ENCODE data around the gene ZNF148.

The ZNF148 gene

DNA sequence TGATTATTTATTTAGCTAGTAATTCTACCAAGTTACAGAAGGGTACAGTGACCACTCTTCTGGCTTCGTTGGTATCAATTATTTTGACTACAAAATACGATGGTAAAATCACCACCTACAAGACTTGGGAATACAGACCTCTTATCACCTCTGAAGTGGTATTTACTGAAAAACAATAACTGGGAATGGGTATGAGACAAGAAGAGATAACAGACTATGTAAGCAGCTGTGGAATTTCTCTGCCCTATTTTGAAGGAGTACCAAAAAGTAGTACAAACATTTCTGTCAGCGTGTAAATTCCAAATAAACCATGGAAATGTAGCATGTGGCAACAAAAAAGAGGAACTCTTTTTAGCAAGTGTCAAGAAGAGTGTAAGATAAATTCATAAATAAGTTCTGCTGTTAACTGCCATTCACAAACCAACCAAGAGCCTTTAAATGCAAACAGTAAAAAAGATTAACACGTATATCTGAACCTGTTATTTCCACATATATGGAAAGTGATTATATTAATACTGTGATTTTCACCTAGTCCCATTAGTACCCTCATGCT, 85.6 kb downstream of the ZNF148 start:
- no peak for DNase-seq (ENCODE audit: low read depth in 2 of 2, low spot score in 1 of 2)

DNA sequence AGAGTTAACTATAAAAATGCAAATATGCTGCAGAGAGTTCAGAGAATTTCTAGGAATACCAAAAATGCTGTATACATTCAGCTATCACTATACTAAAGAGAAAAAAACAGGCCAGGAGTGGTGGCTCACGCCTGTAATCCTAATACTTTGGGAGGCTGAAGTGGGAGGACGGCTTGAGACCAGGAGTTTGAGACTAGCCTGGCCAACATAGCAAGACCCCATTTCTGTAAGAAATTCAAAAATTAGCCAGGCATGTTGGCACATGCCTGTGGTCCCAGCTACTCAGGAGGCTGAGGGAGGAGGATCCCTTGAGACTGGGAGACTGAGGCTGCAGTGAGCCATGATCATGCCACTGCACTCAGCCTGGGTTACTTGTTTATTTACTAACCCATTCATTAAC, 87.9 kb downstream of the ZNF148 start:
- DNase-seq (ENCODE audit: low read depth in 2 of 2, low spot score in 1 of 2), result no peak

DNA sequence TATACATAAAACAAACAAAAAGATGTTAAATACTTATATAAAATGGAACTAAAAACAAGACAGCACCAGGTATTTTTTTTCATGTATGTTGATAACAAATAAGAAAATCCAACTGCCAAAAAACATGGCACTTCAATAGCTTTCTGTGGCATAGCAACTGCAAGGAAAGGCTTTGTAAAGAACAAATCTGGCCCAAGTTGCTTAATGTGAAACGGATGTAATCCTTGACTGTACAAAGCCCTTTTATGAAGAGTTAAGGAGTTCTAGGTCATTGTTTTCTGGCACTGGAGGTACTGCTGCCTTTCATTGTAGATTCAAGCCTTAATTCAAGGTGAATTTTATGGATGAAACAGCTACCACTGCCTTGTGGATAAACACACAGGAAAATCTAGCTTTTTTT, 93.7 kb downstream of the ZNF148 start:
- no peak for DNase-seq (ENCODE audit: low read depth in 2 of 2, low spot score in 1 of 2)

DNA sequence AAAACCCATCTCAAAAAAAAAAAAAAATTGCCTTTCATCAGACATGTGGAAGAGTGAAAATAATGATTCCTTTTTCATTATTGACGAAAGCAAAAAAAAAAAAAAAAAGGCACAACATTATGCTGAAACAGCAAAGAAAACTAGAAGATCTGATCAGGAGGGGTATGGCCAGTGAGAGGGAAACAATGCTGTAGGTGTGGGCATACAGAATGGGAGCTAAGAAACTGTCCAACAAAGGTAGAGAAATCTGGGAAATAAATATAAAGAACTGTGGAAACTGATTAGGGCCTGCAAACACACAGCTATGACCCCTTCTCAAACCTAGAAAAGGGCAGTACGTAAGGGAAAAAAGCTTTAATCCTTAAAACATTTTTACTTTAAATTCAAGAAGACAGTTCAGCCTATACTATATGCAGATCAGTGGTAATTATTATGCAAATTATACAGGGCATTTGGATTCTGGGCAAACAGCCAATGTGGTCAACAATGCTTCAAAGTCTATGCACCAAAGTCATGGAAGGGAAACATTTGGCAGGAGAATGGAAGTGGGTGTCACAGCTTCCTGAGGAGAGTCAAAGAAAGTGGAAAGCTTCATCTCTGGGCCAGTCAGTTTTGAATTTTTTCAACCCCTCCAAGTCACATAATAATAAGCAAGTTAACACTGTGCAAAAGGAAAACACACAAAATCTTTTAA, 94.3 kb downstream of the ZNF148 start:
- DNase-seq (ENCODE audit: low read depth in 2 of 2, low spot score in 1 of 2), result no peak

DNA sequence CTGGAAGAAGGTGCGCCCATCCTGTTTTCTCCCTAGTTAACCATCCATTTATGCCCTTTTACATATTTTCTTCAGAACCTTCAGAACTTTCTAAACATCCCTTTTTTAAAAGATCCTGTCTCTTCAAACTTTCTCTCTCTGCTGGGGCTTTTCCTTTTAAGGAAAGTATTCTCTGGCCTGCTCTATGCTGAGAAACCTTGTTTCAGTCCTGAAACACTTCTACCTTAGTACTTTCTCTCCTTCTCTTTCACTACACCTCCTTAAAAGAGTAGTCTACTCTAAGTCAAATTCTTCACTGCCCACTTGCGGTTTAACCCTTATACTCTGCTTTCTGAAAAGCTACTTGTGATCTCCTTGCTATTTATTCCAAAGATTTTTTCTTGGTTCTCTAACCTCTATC, 97.0 kb downstream of the ZNF148 start:
- no peak for DNase-seq (ENCODE audit: low read depth in 2 of 2, low spot score in 1 of 2)

DNA sequence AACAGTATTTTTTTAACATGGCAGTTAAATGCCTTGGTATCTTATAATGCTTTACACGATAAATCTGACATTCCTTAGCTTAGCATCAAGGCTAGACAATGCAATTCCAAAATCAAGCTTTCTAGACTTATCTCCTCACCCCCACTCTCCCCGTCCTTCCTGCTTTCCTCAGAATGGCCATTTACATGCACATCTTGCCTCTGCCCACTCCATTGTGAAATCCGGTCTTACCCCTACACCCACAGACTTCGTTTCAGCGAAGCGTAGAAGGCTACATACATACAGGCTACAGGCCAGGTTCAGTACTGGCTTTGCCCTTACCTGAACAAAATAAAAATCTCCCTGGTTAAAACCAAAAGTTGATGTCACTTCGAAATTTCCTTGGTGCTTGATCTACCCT, 104.0 kb downstream of the ZNF148 start:
- no peak for DNase-seq (ENCODE audit: low read depth in 2 of 2, low spot score in 1 of 2)

DNA sequence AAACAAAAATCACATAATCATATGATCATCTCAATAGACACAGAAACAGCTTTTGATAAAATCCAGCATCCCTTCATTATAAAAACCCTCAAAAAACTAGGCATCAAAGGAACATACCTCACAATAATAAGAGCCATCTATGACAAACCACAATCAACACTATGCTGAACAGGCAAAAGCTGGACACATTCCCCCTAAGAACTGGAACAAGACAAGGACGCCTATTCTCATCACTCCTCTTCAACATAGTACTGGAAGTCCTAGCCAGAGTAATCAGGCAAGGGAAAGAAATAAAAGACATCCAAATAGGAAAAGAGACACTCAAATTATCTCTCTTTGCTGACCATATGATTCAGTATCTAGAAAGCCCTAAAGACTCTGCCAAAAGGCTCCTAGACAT, 107.7 kb downstream of the ZNF148 start:
- DNase-seq (ENCODE audit: low read depth in 2 of 2, low spot score in 1 of 2), result no peak

DNA sequence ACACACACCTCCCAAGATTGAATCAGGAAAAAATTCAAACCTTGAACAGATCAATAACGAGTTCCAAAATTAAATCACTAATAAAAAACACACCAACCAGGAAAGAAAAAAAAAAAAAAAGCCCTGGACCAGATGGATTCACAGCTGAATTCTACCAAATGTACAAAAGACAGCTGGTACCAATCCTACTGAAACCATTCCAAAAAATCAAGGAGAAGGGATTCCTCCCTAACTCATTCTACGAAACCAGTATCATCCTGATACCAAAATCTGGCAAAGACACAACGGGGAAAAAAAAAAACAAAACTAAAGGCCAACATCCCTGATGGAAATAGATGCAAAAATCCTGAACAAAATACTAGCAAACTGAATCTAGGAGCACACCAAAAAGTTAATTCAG, 108.2 kb downstream of the ZNF148 start:
- DNase-seq (ENCODE audit: low read depth in 2 of 2, low spot score in 1 of 2), result no peak

DNA sequence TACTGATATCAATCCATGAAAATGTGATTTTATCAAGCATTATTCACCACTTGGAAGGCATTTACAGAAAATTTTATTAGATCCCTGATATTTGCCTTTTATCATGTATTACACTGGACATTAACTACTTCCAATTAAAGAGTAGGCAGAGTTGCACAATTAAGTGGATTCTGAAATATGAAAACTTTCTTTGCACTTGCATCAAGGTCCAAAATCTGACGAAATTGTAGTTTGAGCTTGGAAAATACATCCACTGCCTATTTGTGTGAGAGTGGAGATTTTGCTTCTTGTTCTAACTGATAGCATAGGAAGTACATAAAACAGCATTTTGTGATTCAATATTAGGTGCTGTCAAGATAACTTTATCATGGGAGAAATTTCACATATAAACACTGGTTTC, 113.0 kb downstream of the ZNF148 start:
- DNase-seq (ENCODE audit: low read depth in 2 of 2, low spot score in 1 of 2), result no peak

DNA sequence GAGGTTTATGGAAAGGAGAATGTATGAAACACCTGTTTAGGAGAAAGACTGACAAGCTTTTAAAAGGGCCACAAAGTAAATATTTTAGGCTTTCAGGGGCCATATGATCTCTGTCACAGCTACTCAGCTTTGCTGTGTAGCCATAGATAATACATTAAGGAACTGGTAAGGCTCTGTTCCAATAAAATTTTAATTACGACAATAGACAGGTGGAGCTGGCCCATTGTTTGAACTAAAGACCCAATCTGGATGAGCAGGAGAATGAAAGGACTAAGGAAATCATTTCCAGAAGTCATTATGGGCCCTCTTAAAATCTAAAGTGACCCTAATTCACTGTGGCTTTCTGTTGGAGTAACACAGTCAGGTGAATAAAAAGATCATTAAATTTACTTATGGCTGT, 114.1 kb downstream of the ZNF148 start:
- DNase-seq (ENCODE audit: low read depth in 2 of 2, low spot score in 1 of 2), result no peak

DNA sequence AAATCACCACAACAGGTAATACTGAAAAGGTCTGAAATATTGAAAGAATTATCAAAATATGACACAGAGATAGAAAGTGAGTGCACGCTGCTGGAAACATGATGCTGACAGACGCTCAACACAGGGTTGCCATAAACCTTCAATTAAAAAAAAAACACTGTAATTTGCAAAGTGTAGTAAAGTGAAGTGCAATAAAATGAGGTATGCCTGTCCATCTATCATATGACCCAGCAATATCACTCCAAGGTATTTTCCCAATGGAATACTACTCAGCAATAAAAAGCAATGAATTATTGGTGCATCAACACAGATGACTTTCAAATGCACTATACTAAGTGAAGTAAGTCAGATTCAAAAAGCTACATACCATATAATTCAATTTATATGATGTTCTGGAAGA, 115.0 kb downstream of the ZNF148 start:
- DNase-seq (ENCODE audit: low read depth in 2 of 2, low spot score in 1 of 2), result no peak

DNA sequence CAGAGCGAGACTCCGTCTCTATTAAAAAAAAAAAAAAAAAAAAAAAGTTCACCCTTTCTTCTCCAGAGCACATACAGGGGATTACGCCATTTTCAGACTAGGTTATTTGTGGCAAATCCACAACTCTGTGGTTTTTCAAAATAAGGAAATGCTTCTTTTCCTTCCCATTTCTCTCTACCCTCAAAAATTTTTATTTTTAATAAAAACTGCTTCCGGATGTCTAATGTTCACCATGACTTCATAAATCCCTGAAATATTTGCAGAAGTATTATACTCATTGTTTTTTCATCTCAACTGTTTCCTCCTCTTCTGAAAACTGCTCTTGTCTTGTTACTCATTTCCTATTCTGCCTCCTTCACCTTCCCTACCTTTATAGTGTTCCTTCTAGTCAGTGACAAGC, 117.6 kb downstream of the ZNF148 start:
- no peak for DNase-seq (ENCODE audit: low read depth in 2 of 2, low spot score in 1 of 2)

DNA sequence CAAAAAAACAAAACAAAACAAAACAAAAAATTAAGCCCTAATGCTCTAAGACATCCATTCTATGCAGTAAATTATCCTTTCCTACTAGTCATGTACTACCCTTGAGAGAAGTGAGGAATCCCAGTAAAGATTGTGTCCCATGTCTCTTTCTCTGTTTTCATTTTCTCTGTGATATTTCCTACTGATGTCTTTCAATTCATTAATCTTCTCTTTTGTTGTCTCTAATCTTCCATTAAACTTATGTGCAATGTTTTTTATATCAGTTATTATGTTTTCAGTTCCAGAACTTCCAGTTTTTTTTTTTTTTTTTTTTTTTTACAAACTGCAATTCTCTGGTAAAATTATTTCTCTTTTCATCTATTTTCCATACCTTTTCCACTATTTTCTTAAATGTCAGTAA, 118.5 kb downstream of the ZNF148 start:
- no peak for DNase-seq (ENCODE audit: low read depth in 2 of 2, low spot score in 1 of 2)

DNA sequence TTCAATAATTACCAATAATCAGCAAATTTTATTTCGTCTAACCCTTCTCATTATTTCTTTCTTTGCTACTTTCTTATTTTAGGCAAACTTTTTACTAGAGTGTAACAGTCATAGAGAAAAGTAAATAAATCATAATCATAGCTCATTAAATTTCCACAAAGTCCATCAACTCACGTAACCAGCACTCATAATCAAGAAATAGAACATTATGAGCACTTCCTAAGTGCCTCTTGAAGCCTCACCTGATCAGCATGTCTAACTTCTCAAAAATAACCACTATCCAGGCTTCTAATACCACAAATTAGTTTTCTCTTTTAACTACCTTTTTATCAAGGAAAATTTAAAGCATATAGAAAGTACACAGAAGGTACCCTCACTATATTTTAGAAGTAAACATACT, 124.2 kb downstream of the ZNF148 start:
- DNase-seq (ENCODE audit: low read depth in 2 of 2, low spot score in 1 of 2), result no peak

DNA sequence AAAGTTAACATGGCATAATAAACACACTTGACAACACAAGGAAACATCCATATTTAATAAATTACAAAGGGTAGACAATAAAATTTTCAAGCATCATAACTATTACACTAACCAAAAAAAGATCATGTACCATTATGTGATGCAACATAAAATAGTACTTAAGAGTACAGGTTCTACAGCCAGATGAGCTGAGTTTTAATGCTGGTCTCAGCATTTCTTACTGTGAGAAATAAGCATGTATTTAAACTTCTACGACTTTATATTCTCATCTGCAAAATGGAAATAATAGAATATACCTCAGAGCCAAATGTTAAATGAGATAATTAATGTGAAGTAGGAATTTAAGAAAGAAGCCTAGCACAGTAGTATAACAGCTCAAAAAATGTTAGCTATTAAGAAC, 128.9 kb downstream of the ZNF148 start:
- DNase-seq (ENCODE audit: low read depth in 2 of 2, low spot score in 1 of 2), result no peak

DNA sequence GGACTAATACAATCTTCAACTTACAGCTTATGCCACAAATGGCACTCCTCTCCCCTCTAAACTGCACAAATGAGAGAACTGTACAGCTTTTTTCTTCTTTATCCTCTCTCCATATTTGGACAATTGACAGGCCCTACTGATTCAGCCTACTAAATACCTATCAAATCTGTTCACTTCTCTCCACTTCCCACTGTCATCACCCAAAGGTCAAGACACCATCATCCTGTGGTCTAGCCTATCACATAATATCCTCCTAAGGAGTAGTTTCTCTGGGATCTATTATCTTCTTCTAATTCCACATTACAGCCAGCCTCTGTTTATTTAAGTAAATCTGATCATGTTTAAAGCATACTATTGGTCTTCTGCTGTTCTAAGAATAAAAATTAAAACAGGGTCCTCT, 129.6 kb downstream of the ZNF148 start:
- no peak for DNase-seq (ENCODE audit: low read depth in 2 of 2, low spot score in 1 of 2)

DNA sequence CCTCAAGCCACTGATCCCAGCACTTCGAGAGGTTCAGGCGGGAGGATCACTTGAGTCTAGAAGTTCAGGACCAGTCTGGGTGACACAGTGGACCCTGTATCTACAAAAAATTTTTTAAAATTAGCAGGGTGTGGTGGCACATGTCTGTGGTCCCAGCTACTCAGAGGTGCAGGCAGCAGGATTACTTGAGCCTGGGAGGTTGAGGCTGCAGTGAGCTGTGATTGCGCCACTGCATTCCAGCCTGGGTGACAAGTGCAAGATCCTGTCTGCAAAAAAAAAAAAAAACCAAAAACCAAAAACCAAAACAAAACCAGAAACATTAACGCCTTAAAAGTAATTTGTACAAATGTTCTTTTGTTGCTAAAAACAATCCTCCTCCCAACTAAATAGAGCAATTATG, 134.6 kb downstream of the ZNF148 start:
- DNase-seq (ENCODE audit: low read depth in 2 of 2, low spot score in 1 of 2), result no peak

DNA sequence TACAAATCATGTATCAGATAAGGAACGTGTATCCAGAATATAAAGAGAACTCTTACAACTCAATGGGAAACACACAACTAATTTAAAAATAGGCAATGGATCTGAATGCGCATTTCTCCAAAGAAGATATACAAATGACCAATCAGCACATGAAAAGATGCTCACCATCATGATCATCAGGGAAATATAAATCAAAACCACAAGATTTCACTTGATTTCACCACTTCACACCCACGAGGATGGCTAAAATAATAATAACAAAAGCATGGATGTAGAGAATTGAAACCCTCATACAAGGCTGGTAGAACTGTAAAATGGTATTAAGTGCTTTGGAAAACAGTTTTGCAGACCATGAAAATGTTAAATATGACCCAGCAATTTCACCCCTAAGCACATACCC, 135.9 kb downstream of the ZNF148 start:
- no peak for DNase-seq (ENCODE audit: low read depth in 2 of 2, low spot score in 1 of 2)

DNA sequence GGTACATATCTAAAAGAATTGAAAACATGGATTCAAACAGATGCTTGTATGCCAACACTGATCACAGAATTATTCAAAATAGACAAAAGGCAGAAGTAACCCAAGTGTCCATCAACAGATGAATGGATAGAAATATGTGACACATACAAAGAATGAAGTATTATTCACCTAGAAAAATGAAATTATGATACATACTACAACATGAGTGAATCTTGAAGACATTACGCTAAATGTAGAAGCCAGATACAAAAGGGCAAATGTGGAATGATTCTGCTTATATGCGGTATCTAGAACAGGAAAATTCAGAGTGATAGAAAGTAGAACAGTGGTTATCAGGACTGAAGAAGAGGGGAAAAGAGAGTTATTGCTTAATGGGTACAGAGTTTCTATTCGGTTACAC, 136.4 kb downstream of the ZNF148 start:
- no peak for DNase-seq (ENCODE audit: low read depth in 2 of 2, low spot score in 1 of 2)

DNA sequence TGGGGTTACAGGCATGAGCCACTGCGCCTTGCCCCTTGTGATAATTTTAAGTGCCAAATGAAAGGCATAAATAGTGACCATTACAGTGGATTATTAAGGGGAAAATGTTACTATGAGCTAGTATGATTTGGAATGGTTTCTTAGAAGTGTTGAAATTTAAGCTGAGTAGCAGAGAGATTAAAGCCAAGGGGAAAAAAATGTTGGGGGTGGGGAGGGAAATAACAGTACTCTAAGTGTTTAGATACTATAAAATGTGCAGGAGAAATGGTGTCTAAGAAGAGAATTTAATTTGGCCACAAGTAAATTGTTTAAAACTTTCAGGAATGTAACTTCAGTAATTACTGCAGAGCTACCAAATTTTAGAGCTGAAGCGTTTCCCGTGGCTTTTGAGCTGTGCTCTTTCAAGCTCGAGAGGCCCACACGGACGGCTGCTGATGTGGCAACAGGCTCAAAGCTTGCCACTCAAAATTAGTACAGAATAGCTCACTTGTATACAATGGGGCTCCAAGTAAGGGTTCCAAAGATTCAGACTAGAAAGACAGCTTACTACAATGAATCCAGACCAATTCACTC, 138.7 kb downstream of the ZNF148 start:
- no peak for DNase-seq (ENCODE audit: low read depth in 2 of 2, low spot score in 1 of 2)

DNA sequence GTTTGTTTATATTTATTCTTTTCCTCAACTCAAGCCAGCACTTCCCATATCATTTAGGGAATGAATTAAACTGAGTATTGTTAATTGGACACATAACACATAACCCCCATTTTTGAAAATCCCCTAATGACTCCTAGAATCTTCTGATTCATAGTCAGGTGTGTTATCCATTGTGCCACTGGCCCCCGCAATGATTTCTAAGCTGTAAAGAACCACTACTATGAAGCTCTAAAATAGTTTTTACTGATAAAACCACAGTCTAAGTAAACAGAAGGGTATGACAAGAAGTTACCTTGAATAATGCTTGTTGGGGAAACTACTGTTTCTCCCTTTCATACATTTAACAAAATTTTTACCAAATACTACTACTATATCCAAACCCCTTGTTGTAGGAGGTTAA, 140.3 kb downstream of the ZNF148 start:
- no peak for DNase-seq (ENCODE audit: low read depth in 2 of 2, low spot score in 1 of 2)

DNA sequence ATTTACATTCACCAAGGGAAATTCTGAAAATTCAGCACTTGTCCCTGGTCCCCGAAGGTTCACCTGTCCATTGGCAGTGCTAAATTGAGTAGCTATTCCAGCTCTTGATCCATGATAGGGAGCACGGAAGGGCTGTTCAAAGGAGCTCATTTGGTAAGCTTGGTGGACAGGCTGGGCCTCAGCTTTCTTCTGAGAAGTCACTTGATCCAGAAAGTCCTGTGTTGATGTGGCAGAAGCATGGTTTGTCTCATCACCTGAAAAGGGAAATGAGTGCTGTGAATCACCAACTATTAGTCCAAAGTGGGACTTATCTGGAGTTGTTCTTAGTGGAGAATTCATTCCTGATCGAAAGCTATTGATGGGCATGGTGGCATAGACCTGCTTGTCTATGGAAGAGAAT, 142.7 kb downstream of the ZNF148 start:
- no peak for DNase-seq (ENCODE audit: low read depth in 2 of 2, low spot score in 1 of 2)

DNA sequence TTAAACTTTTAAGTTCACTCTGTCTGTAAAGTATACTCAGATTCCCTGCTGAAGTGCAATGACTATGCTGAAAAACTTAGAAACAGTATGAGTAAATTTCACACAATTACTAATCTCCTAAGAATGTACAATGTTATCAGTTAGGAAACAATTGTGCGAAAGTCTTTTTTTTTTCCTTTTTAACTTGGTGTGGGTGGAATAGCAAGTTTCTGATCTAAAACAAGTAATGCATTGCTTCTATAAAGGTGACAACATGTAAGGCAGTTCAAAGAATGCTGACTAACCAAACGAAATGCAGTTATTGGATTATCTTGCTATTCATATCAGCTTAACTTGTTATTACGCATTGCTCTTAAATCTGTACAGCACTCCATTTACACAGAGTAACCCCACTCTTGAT, 143.2 kb downstream of the ZNF148 start:
- DNase-seq (ENCODE audit: low read depth in 2 of 2, low spot score in 1 of 2), result no peak
